ENCODE results near the gene PRCP.

PRCP gene

DNA sequence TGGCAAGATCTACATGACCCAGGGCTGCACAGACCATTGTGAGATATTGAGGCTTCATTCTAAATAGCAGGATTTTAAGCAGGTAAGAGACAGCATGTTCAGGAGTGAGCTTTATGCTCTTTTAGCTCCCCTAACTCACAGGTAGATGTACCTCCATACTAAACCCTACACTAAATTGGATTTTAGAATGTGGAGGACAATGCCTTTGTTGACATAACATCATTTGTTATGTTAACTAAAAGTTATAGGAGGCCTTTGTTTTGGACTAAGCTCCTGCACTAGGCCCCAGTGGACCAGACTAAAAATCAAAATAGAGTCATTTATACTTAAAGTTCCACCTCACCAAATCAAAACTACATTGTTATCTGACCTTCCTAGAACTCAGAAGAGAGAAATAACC, 8.1 kb upstream of the PRCP start:
- in situ Hi-C loops (cut with MboI; ENCODE audit: low sequenced_read_pairs), result no loop called here

DNA sequence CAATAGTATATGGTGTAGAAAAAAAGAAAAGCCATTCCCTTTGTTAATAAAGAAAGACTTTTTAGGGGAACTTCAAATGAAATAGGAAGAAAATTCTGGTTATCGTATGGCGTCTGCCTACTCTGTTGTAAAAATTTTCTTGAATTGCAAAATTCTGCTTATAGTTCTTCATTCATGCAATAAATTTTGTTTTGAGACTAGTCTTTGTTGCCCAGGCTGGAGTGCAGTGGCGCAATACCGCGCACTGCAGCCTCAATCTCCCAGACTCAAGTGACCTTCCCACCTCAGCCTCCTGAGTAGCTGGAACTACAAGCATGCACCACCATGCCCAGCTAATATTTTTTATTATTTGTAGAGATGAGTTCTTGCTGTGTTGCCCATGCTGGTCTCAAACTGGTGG, 7.1 kb upstream of the PRCP start:
- in situ Hi-C loops (cut with MboI; ENCODE audit: low sequenced_read_pairs), result no loop called here

DNA sequence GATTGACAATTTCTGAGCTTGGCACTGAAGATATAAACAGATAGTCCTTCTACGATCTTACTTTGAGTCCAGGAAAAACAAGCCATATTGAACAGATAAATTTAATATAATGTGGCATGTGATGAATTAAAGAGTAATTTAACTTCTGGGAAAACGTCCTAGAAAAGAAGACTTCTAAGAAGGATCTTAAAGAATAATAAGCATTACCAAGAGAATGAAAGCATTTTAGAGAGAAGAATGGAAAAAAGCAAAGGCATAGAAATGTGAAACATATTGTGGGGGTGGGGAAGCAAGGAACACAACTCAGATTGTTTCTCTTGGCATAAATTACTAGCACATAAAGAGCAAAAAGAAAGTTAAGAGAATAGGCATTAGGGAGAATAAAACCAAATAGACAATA, 6.7 kb upstream of the PRCP start:
- in situ Hi-C loops (cut with MboI; ENCODE audit: low sequenced_read_pairs), result no loop called here

DNA sequence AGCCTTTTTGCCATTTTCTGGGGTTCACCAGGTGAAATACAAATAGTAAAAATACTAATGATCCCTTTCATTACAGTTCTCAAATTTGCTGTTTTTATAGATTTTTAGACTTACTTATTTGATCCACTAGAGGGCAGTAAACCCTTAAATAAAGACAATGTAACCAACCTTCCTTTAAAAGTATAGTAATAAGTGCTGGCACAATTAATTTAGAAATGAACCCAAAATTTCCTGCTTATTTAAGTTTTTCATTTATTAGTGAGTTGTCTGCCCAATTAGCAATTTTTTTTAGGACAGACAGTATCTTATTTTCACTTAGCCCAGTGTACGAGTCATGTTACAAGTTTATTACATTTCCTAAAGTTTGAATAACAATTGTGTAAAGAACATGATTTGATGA, 6.0 kb upstream of the PRCP start:
- in situ Hi-C loops (cut with MboI; ENCODE audit: low sequenced_read_pairs), result no loop called here

DNA sequence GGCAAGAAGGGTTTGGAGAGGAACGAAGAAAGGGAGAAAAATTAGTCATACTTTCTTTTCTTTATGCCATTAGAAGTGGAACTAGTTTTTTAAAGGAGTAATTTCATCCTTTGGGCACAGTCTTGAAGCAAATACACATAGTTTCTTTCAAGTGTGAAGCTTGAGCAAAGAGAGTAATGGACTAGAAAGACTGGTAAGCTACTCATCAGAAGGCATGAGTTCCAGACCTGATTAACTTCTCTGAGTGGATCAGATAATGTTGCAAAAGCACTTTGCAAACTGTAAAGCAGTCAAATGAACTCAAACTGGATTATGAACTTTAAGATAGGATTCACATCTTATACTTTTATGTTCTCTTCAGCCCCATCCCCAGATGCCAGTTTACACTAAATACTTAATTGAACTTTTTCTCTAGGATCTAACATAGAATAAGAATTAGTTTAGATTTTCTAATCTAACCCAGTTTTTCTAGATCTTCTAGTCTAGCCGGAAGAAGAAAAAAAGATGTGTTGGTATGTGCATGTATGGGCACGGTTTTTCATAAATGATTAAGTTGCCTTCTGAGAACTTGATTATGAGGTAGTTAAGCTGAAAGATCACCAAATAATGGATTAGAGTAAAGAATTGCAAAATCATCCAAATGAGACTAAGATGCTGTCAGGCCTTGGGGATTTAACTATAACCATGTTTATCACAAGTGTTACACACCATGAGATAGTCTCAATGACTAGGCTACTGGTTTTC, 3.8 kb upstream of the PRCP start:
- in situ Hi-C loops (cut with MboI; ENCODE audit: low sequenced_read_pairs), result no loop called here

DNA sequence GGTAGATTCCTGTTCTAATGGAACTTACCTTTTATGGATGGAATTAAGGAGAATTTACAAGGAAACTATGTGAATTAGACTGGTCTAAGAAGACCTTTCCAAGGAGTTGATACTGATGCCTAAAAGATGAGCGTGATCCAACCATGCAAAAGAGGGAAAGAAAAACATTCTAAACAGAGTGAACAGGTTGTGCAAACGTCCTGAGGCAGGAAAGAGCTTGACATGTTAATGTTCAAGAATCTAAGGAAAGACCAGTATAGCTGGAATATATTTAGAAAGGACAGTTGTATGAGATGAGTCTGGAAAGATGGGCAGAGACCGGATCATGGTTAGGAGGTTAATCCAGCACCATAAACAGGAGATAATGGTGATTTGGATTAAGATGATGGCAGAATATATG, 2.6 kb upstream of the PRCP start:
- in situ Hi-C loops (cut with MboI; ENCODE audit: low sequenced_read_pairs), result no loop called here

DNA sequence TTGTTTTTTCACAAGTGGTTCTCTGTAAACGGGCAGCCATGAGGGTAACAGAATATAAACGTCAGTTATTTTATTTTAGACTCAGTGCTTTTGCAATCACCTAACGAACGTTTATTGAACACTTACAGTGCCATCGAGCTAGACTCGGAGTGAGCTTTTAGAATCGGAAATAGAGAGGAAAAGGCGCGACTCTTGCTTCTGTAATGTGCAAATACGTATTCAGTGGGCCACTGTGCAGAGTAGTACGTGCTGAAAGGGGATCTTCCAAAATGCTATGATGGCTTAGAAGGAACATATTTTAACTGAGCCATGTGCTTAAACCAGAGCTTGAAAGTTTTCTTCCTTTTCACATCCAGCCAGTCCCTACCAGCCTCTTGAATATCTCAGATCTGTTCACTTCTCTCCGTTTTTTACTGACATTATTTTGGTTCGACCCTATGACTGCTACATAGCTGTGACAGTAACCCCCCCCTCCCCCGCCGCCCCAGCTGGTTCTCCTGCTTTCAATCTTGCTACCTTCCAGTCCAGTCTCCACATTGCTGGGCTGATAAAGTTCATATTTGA, 1.8 kb upstream of the PRCP start:
- in situ Hi-C loops (cut with MboI; ENCODE audit: low sequenced_read_pairs), result no loop called here

DNA sequence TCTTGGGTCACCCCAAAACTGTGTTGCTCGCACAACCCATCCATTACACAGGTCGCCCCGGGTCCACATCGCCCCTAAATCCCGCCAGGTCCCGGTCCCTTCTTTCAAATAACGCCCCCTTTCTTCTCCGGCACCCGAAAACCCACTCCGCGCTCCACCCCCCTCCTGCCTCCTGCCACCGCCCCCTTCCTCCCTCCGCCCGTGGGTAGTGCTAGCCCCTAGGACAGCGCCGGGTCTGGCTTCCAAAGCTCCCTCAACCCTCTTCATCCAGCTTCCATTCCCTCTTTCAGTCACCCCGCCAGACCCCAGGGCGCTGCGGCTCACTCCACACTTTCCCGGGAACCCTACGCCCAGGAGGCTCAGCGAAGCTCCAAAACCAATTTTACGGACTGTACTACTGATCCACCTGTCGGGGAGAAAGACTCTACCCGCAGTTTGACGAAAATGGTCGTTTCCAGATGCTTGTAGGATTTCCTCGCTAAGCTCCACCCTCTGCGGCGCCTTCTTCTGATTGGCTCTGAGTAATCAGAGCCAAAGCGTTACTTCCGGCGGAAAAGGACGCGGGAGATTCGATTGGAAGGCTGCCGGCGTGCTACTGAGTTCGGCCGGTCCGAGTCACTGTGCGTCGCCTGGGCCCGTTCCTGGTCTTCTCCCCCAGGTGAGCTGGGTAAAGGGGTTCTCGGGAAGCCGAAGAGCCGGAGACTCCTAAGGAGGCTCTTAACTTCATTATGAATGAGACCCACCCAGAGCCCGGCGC, 1.1 kb upstream of the PRCP start, which contains the start of gene DDIAS:
Gene DDIAS (plus strand): TSS at position 572 of the 757 bp plus-strand sequence. CDS start 13,003 bp downstream, outside the sequence.
- in situ Hi-C loops (cut with MboI; ENCODE audit: low sequenced_read_pairs), result no loop called here

DNA sequence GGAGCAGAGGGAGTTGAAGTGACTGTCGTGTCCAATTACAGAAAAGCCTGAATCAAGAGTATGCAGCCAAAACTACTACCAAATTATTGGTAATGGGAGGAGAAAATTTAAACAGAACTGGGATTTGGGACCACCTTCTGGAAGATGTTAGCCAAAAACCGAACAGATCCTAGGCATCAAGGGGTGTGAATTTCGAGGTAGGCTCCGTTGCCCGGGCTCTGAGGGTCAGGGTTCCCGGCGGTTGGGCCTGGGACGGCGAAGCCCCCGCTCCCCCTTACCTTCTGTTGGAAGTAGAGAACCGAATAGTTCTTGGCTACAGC, 313 bp downstream of the PRCP start:
- in situ Hi-C loops (cut with MboI; ENCODE audit: low sequenced_read_pairs), result no loop called here

DNA sequence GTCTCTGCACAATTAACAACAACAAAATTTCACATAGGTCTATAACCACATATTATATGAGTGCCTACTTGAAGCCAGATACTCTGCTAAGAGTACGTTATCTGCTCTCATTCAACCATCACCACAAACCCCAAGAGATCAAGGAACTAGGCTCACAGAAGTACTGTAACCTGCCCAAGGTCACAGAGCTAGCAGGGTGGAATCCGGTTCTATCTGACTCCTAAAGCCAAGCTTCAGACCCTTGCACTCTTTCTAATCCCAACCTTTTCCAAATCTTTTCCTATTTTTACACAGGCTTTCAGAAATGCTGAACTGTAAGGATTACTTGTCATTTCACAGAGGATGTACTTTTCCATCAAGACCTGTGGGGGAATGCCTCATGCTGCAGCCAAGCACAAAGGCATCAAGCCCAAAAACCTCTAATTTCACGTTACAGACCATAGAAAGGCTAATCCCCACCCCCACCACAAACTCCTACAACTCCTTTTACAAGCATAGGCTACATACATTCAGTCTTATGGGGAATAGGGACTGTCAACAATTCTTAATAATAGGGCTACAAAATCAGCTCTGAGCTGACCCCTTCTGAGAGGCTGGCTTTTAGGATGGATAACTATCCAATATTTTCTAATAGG, 927 bp downstream of the PRCP start:
- in situ Hi-C loops (cut with MboI; ENCODE audit: low sequenced_read_pairs), result no loop called here

DNA sequence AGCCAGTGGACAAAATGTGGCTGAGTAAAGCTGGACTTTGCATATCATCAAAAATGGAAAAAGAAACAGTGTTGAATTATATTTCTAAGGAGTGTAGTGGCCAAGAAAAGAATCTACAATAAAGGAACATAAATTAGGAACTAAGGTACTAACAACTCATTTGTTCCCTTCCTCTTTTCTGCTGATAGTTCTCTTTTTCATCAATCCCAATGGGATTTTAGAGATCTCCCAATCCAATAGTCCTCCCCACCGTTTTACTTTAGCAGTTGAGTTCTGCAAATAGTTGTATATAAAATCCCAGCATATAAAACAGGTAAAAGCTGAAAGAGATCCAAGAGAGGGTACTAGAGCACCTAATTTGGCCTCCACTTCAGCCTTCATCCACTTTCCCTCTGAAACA, 2.0 kb downstream of the PRCP start:
- in situ Hi-C loops (cut with MboI; ENCODE audit: low sequenced_read_pairs), result no loop called here

DNA sequence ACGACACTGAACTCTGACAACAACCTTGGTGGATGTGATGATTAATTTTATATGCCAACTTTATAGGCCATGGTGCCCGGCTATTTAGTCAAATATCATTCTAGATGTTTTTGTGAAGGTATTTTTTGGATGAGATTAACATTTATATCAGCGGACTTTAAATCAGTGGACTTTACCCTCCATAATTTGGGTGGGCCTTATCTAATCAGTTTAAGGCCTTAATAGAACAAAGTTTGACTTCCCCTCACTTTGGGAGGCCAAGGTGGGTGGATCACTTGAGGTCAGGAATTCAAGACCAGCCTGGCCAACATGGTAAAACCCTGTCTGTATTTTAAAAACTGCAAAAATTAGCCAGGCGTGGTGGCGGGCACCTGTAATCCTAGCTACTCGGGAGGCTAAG, 4.0 kb downstream of the PRCP start:
- in situ Hi-C loops (cut with MboI; ENCODE audit: low sequenced_read_pairs), result no loop called here

DNA sequence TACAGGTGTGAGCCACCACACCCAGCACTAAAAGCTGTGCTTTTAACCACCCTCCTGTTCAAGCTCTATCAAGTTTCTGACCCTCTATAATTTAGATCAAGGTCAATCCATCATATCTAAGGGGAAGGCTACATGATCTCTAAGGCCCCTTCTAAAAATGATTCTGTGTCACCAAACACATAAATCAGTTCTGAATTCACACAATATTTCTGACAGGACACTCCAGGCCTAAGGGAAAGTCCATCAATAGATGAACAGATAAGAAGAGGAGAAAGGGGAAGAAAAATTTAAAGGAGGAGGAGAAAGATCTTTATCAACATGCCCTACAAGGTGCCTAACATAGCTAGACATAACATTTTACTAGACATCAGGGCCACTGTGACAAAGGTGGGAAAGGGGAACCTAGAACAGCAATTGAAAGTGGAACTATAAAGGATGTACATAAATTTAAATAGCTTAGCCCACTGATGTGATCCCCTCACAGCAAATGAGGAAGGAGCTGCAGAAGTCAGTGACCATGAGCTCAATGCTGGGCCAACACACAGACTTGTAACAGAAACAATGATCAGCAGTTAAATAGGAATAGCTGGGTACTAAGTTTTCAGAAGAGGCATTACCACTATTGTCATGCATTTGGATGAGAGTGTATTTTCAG, 4.7 kb downstream of the PRCP start:
- in situ Hi-C loops (cut with MboI; ENCODE audit: low sequenced_read_pairs), result no loop called here

DNA sequence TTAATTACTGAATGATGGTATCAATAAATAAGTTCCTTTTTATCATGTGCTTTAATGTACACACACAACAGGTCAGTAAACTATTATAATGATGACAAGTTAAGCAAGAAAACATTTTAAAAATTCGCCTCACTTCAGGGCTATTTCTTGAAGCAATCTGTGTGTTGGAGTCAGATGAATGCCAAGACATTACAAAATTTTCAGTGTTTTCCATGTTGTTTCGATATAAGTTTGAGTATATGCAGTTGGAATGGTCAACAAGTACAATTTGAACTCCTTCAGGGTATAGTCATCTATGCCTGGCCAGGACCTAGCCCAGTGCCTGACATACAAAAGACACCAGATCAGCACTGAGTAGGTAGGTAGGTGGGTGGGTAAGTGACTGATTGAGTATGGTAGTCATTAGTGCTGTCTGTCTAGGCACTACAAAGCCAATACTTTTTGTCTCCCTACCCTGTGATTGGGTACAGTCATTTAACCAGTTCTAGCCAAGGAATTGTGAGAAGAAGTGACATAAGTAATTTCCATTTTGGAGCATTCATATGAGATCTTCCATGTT, 7.5 kb downstream of the PRCP start:
- in situ Hi-C loops (cut with MboI; ENCODE audit: low sequenced_read_pairs), result no loop called here

DNA sequence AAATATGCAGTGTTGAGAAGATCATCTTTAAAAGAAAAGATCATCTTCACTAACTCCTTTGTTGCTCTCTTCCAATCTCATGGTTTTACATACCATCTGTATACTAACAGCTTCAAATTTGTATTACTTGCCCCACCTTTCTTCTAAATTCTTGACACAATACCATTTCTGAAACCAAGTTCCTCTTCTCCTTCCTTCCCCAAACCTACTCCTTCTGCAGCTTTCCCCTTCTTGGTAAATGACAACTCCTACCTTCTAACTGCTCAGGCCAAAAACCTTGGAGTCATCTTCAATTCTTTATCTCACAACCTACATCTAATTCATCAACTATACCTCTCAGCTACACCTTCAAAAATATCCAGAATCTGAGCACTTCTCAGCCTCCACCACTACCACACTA, 9.3 kb downstream of the PRCP start:
- in situ Hi-C loops (cut with MboI; ENCODE audit: low sequenced_read_pairs), result no loop called here

DNA sequence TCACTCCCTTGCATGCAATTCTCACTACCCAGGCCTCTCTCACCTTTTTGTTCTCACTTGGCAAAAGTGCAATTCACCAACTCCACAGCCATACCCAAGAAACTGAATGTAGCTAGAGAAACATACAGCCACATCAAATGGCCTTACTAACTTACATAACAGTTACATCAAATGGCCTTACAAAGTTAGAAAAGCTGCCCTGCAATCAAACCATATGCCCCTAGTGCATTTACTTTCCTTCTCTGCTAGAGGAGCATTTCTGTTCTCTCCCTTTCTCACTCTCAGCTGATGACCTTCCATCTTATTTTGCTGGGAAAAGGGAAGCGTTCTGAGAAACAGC, 10.3 kb downstream of the PRCP start:
- in situ Hi-C loops (cut with MboI; ENCODE audit: low sequenced_read_pairs), result no loop called here

DNA sequence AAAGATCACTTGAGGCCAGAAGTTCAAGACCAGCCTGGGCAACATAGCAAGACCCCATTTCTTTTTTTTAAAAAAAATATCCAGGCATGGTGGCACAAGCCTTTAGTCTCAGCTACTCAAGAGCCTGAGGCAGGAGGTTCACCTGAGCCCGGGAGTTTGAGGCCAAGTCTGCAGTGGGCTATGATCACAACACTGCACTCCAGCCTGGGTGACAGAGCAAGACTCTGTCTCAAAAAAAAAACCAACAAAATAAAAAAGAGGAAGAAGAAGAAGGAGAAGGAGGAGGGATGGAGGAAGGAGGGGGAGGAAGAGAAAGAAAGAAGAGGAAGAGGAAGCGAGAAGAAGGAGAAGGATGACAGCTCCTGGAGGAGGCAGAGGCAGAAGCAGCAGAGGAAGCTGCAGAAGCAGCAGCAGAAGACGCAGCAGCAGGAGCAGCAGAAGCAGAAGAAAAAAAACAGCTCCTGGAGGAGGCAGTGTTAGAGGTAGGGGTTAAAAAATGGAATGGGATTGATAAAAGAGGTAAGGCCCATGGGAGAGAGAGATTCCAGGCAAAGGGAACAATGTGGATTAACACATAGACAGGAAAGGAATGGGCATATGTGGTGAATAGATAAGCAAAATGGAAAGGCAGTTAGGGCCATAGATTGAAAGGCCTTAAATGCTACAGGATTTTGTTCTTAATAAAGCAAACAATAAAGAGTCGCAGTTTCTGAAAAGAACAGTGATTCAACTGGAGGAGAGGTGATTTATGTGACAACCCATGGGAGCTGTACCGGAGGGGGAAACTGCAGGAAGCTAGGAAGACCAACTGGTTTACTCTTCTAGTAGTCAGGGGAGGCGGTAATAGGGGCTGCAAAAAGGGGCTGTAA, 10.9 kb downstream of the PRCP start:
- in situ Hi-C loops (cut with MboI; ENCODE audit: low sequenced_read_pairs), result no loop called here

DNA sequence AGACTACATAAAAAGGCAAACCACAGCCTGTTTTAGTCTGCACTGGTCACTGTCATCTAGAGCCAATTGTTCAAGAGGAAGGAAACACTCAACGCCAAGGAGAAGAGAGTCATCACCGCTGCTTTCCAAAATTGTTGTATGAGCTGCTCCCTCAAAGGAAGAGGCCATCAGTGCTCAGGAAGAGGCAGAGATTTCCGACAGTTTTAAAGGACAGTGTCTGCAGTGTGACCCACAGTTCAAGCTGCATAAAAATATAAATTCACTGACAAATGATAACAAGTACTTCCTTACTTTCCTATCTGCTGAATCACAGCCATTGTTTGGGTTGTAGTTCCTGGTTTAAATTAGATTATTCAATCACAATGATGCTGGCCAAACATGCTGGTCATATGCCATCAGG, 16.4 kb downstream of the PRCP start:
- in situ Hi-C loops (cut with MboI; ENCODE audit: low sequenced_read_pairs), result no loop called here

DNA sequence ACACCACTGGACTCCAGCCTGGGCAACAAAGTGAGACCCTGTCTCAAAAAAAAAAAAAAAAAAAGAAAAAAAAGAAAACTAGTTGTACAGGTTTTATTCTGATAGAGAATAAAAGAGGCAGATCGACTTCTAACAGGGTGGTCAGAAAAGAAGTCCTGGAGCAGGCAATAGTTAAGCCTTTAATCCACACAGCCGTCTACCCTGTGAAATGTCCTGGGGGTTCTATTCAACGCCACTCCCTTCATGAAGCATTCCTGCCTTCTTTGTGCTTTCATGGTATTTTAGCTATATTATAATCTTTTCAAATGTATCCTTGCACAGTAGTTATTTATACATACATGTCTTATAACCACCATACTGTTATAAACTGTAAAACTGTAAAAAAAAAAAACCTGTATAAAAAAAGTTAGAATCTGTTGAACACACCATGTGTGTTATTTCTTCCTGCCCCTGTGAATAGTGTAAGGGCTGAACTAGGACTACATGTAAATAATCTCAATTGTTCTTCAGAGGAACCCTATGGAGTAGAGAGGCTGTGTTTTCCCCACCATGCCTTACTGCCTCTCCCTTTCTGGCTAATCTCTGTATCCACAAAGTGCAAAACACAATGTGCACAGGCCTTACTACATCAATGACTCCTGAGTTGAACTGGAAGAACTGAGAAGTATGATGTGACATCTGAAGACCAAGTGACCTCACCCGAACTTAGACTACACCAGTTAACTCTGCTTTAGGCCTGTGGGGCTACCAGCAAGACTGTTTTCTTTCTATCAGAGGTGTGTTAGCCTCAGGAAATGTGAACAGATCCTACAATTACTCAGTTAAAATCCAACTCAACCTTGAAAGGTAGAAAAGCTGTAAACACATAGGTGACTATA, 25.3 kb downstream of the PRCP start:
- in situ Hi-C loops (cut with MboI; ENCODE audit: low sequenced_read_pairs), result loop anchor here (5.0 kb wide), 1 partner anchor 47 kb away; no protein-coding TSS in a partner anchor
